K562 (cell line): ENCODE measurements around the gene ARPC2. TPM values are rescaled to one million over a fixed set of nuclear protein-coding genes. Genes with fewer than 3 reads are reported as not detected.
A peak's percentile ranks its signal among the peaks of the same experiment; 100 is the strongest.

Source experiments
- ATAC-seq: fragments of 200-7000 bp; cut with Tn5 transposase; 3 replicates; pipeline ENCODE4 v1.9.1; 2020; ENCODE audit warnings: moderate library complexity
- BruUV-seq: library from RNA; stranded (reverse); fragments of 400-500 nt; replicated peaks from 2 replicates; lab custom pipeline; 2021; lab: Mats Ljungman, UMichigan
- CTCF ChIA-PET: fragments of 300-600 bp; formaldehyde crosslinking; extraction: SDS; loops from one replicate; lab custom pipeline; 2021; ENCODE audit warnings: low intra/inter-chr PET ratio; lab: Yijun Ruan, JAX
- POLR2A ChIA-PET: fragments of 300-600, 350-650 bp; sonication (Branson Sonifier 250); formaldehyde crosslinking; extraction: SDS; loops from one replicate; lab custom pipeline; 2021; ENCODE audit warnings: antibody characterized with exemption, inconsistent platforms; lab: Yijun Ruan, JAX
- DNase-seq, 4 experiments: peaks; one replicate each; pipeline versions ENCODE4 v3.0.0 to v3.0.0-alpha.2; 2011 to 2018; ENCODE audit warnings: low spot score in 3 of 4, mixed read lengths in 3 of 4; ENCODE audit errors: extremely low read depth in 1 of 4
- FAIRE-seq: peaks from 2 replicates; lab custom pipeline; 2011; peaks lifted over from hg19 to GRCh38; lab: Jason Lieb, UNC
- H2AFZ ChIP-seq: 2 replicates; pipeline ENCODE4 v1.6.0; 2011; ENCODE audit warnings: low read depth, low read length, control low read depth, inconsistent platforms
- H3K27ac ChIP-seq: fragments of 200-600 bp; 3 replicates; pipeline ENCODE4 v1.8.0; 2011; ENCODE audit warnings: low read depth, mild to moderate bottlenecking, control low read depth, inconsistent platforms, low read length, moderate library complexity, mixed read lengths; ENCODE audit errors: extremely low read depth
- H3K27me3 ChIP-seq, 2 experiments: fragments of 300-600 bp in 1 of 2; 2 replicates in 1 of 2; 3 replicates in 1 of 2; pipeline versions ENCODE4 v1.6.0 to v1.8.0; 2011; ENCODE audit warnings: inconsistent platforms in 2 of 2, low read length in 2 of 2, mild to moderate bottlenecking in 1 of 2, mixed read lengths in 1 of 2, moderate library complexity in 1 of 2; ENCODE audit not compliant: control insufficient read depth in 2 of 2, insufficient read depth in 2 of 2
- H3K36me3 ChIP-seq: fragments of 300-600 bp; 3 replicates; pipeline ENCODE4 v1.8.0; 2011; ENCODE audit warnings: mild to moderate bottlenecking, low read length, inconsistent platforms; ENCODE audit not compliant: control insufficient read depth, insufficient read depth
- H3K4me1 ChIP-seq, 2 experiments: fragments of 200-600 bp in 1 of 2; replicated peaks in 1 of 2; 2 replicates in 1 of 2; 3 replicates in 1 of 2; pipeline versions ENCODE4 v1.5.1 to v1.8.0; 2011; ENCODE audit warnings: inconsistent platforms in 2 of 2, low read length in 2 of 2, mild to moderate bottlenecking in 1 of 2, mixed read lengths in 1 of 2, moderate library complexity in 1 of 2; ENCODE audit not compliant: control insufficient read depth in 2 of 2, insufficient read depth in 2 of 2
- H3K4me2 ChIP-seq: 2 replicates; pipeline ENCODE4 v1.6.1; 2011; ENCODE audit warnings: low read length, control low read depth, inconsistent platforms, mixed read lengths; ENCODE audit not compliant: insufficient read depth
- H3K4me3 ChIP-seq: fragments of 200-600 bp; sonication (generic), shearing (Covaris generic); 2 replicates; pipeline ENCODE4 v1.5.1; 2016; ENCODE audit warnings: control low read depth, inconsistent platforms
- H3K79me2 ChIP-seq: fragments of 200-600 bp; 3 replicates; pipeline ENCODE4 v1.8.0; 2011; ENCODE audit warnings: low read length, inconsistent platforms; ENCODE audit not compliant: control insufficient read depth, insufficient read depth
- H3K9ac ChIP-seq, 2 experiments: 2 replicates each; pipeline versions ENCODE4 v1.6.0 to v1.6.1; 2011; ENCODE audit warnings: low read depth in 2 of 2, low read length in 2 of 2, control low read depth in 1 of 2, inconsistent platforms in 1 of 2, mild to moderate bottlenecking in 1 of 2, mixed read lengths in 1 of 2; ENCODE audit not compliant: insufficient read depth in 1 of 2
- H3K9me1 ChIP-seq: one replicate; pipeline ENCODE4 v1.6.0; 2011; ENCODE audit warnings: inconsistent platforms, mild to moderate bottlenecking, low read length, moderate library complexity; ENCODE audit not compliant: control insufficient read depth, insufficient read depth
- H3K9me3 ChIP-seq: replicated peaks from 2 replicates; pipeline ENCODE4 v1.5.1; 2011; ENCODE audit warnings: low read depth, low read length, inconsistent platforms; ENCODE audit not compliant: control insufficient read depth, insufficient read depth
- H4K20me1 ChIP-seq: replicated peaks from 2 replicates; pipeline ENCODE4 v1.6.1; 2011; ENCODE audit warnings: low read length, inconsistent platforms, mixed read lengths; ENCODE audit not compliant: control insufficient read depth, insufficient read depth
- CCNT2 ChIP-seq: IDR thresholded peaks from 2 replicates; pipeline ENCODE4 v1.6.1; 2011; ENCODE audit warnings: borderline replicate concordance, low read depth, mild to moderate bottlenecking, moderate library complexity, mixed read lengths, low read length; ENCODE audit not compliant: insufficient read length; ENCODE audit errors: extremely low read depth
- DPF2 ChIP-seq: fragments of 450-650 bp; IDR thresholded peaks from 2 replicates; pipeline ENCODE4 v1.6.1; 2016
- ELK1 ChIP-seq: sonication (generic); formaldehyde crosslinking; IDR thresholded peaks from 2 replicates; pipeline ENCODE4 v1.8.1; 2022; ENCODE audit warnings: missing genetic modification reagents
- GTF2E2 ChIP-seq: fragments of 200-800 bp; sonication (Bioruptor generic); IDR thresholded peaks from 2 replicates; pipeline ENCODE4 v1.6.1; 2016; ENCODE audit warnings: missing genetic modification characterization, missing compliant biosample characterization
- MCM7 ChIP-seq, 2 experiments: fragments of 450-650 bp; IDR thresholded peaks; 2 replicates each; pipeline ENCODE4 v1.6.1; 2016 to 2018
- SLC30A9 ChIP-seq: fragments of 250-450 bp; sonication (Bioruptor Pico); IDR thresholded peaks from 2 replicates; pipeline ENCODE4 v1.8.0; 2022; ENCODE audit warnings: mild to moderate bottlenecking, moderate library complexity
- TBP ChIP-seq: optimal IDR thresholded peaks from 2 replicates; pipeline ENCODE3; 2011; ENCODE audit warnings: low read depth, low read length, improper control_type of control experiment
- ZHX1 ChIP-seq: fragments of 150-350 bp; conservative IDR thresholded peaks from 2 replicates; pipeline ENCODE4 v1.6.1; 2014; ENCODE audit warnings: low read length
- WGBS: fragments of 100-300 bp; shearing (Covaris generic); methylation state at CpG from one replicate; pipeline ENCODE4 v1.1.6; 2016; ENCODE audit warnings: low coverage, mixed read lengths; ENCODE audit not compliant: insufficient coverage; ENCODE audit errors: missing lambda C conversion rate; 5-methylcytosine and 5-hydroxymethylcytosine counted together
- in situ Hi-C: fragments of 300-500 bp; cut with MboI; formaldehyde crosslinking; loops from 4 replicates; pipeline ENCODE4 v1.15.0; 2018; ENCODE audit warnings: inconsistent platforms, mixed read lengths
- intact Hi-C: fragments of 100-400 bp; cut with micrococcal nuclease; formaldehyde crosslinking; loops from 2 replicates; pipeline ENCODE4 v1.14.2; 2022
- polyA plus RNA-seq, 8 experiments: library from polyadenylated mRNA; depleted of rRNA in 4 of 8; stranded (reverse) in 5 of 8; unstranded in 3 of 8; fragments of >200 nt; fragmentation: Nextera tagmentation in 2 of 8; fragmentation: Illumina TruSeq in 1 of 8; extraction: Ambion mirVana in 2 of 8; extraction: Trizol in 1 of 8; gene quantifications; 2 replicates each; pipeline versions ENCODE4 v1.2.1 to v1.2.3, GENCODE V29; 2011 to 2014; ENCODE audit warnings: inconsistent platforms in 1 of 8, missing spikeins in 1 of 8
- total RNA-seq, 7 experiments: library from RNA; depleted of rRNA in 6 of 7; stranded (reverse); fragments of >200 nt in 6 of 7; fragmentation: Illumina TruSeq in 2 of 7; extraction: Trizol in 2 of 7; gene quantifications; 2 replicates each; pipeline versions ENCODE4 v1.2.1 to v1.2.3, GENCODE V29; 2011 to 2021; ENCODE audit warnings: low replicate concordance in 1 of 7
- TF ChIP-seq, protein P1 (sequence below), 2 experiments: fragments of 150-350 bp in 1 of 2; IDR thresholded peaks; 2 replicates each; pipeline ENCODE4 v1.6.1; 2012 to 2016; ENCODE audit warnings: low read depth in 2 of 2, low read length in 2 of 2, mild to moderate bottlenecking in 1 of 2, moderate library complexity in 1 of 2
- TF ChIP-seq, protein P2 (sequence below): fragments of 450-650 bp; conservative IDR thresholded peaks from 2 replicates; pipeline ENCODE4 v1.6.1; 2016; ENCODE audit warnings: missing genetic modification characterization, low read depth, mild to moderate bottlenecking, control low read depth, missing compliant biosample characterization

The ARPC2 gene
- total and polyA plus RNA-seq, 9 of the 15 experiments (the other 6 are each of a cell fraction or from before 2014, with no cell fraction given) = 81.9 to 187 (median 103) TPM

DNA sequence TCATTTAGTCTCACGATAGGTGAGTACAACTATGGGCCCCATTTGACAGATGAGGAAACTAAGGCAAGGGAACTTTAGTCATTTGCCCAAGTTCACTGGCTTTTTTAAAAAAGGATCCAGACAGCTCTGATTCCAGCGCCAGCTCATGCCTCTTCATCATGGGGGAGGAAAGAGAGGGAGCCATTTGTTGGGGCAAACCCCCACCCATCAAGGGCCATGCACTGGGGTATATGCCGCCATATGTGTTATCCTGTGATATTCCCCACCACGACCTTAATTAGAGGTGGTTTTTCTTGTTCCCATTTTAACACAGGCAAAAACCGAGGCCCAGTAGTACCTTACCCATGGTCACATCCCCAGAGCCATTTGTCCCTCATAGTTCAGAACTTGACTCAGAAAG, 43.2 kb downstream of the ARPC2 start (continued):
- TF ChIP-seq, protein P1, sequence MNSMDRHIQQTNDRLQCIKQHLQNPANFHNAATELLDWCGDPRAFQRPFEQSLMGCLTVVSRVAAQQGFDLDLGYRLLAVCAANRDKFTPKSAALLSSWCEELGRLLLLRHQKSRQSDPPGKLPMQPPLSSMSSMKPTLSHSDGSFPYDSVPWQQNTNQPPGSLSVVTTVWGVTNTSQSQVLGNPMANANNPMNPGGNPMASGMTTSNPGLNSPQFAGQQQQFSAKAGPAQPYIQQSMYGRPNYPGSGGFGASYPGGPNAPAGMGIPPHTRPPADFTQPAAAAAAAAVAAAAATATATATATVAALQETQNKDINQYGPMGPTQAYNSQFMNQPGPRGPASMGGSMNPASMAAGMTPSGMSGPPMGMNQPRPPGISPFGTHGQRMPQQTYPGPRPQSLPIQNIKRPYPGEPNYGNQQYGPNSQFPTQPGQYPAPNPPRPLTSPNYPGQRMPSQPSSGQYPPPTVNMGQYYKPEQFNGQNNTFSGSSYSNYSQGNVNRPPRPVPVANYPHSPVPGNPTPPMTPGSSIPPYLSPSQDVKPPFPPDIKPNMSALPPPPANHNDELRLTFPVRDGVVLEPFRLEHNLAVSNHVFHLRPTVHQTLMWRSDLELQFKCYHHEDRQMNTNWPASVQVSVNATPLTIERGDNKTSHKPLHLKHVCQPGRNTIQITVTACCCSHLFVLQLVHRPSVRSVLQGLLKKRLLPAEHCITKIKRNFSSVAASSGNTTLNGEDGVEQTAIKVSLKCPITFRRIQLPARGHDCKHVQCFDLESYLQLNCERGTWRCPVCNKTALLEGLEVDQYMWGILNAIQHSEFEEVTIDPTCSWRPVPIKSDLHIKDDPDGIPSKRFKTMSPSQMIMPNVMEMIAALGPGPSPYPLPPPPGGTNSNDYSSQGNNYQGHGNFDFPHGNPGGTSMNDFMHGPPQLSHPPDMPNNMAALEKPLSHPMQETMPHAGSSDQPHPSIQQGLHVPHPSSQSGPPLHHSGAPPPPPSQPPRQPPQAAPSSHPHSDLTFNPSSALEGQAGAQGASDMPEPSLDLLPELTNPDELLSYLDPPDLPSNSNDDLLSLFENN (IDR thresholded peaks at IDR 0.05; ENCODE audit: low read depth in 2 of 2, low read length in 2 of 2) = no peak
- TF ChIP-seq, all 486 proteins: peak for 0

DNA sequence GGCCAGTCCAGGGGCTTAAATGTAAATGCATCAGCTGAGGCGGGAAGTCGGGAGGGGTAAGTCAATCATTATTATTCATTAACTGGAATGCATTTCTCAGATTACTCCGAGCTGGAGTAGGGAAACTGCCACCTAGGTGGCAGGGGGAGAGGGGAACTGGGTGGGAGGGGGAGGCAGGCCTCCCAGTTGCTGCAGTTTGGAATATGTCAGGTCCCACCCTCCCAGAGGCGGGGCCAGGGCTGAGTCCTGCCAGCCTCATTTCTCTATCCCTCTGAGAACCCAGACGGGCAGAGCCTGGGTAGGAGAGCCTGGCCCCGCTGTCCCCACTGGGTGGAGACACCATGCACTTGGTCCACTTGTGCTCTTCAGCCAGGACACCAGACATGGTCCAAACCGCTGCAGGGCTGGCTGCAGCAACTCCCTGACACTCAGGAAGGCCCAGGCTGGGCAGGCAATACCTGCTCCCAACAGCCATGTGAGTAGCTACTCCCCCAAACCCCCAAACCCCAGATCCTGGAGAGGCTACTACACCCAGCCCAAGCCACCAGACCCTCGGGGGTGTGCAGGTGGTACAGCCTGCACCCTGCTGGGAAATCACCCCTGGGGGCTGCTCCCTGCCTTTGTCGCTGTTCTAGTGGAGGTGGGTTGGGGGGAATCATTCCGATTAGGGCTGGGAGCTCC, 43.9 kb downstream of the ARPC2 start, which contains the start of gene GPBAR1:
Gene GPBAR1, plus strand, starts transcription at position 274 of the 681 bp plus-strand sequence. CDS start 1,710 bp downstream, outside the sequence.
- POLR2A ChIA-PET = interaction anchor here (0.7 to 1.5 kb wide), 2 partner anchors 9 to 11 kb away, joined by 3 to 5 read pairs; partner anchors contain the start of genes AAMP and PNKD
- TF ChIP-seq SLC30A9 (no peak), MCM7 (IDR thresholded peaks at IDR 0.05) (no peak), ELK1 (no peak), CCNT2 (no peak), DPF2 (no peak), ZHX1 (no peak), TBP (no peak), GTF2E2 (tag) (no peak)
- TF ChIP-seq, protein P2, sequence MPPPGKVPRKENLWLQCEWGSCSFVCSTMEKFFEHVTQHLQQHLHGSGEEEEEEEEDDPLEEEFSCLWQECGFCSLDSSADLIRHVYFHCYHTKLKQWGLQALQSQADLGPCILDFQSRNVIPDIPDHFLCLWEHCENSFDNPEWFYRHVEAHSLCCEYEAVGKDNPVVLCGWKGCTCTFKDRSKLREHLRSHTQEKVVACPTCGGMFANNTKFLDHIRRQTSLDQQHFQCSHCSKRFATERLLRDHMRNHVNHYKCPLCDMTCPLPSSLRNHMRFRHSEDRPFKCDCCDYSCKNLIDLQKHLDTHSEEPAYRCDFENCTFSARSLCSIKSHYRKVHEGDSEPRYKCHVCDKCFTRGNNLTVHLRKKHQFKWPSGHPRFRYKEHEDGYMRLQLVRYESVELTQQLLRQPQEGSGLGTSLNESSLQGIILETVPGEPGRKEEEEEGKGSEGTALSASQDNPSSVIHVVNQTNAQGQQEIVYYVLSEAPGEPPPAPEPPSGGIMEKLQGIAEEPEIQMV (tag) = no peak

More for the DNA sequence above, 43.9 kb downstream of the ARPC2 start, which contains the start of gene GPBAR1:
- Histone ChIP-seq H3K4me3 (no peak within 1 kb of the TSS), H3K36me3 (peaks cover 20% of the 10 kb centered on the region; the same call in 1 of the 3 replicates), H3K9me1 (no peaks in the 10 kb centered on the region), H4K20me1 (no peaks in the 10 kb centered on the region), H3K27me3 (no peaks in the 10 kb centered on the region), H2AFZ (no peak within 1 kb of the TSS), H3K4me2 (no peak within 1 kb of the TSS), H3K79me2 (no peaks in the 10 kb centered on the region), H3K9me3 (no peaks in the 10 kb centered on the region), H3K9ac (peak within 1 kb of the TSS in 1 of 2 experiments; percentile 71; a peak in 2 of 4 replicates), H3K4me1 (peaks cover 3 to 13% of the 10 kb centered on the region in 2 experiments; a peak in 4 of 5 replicates), H3K27ac (no peak within 1 kb of the TSS)
- intact Hi-C loops = no loop called here
- CTCF ChIA-PET = no interaction called here
- in situ Hi-C loops = no loop called here
- no peak for DNase-seq
- no peak for FAIRE-seq
- WGBS = 33% methylated on average over 4 of the region's 10 CpGs
- ATAC-seq = no peak; the same call in 1 of the 3 replicates
- BruUV-seq = no TSS peak
